ENCODE results near the gene PXMP4. TPM values are rescaled to one million over a fixed set of nuclear protein-coding genes. Genes with fewer than 3 reads are reported as not detected.

PXMP4 gene
- total and polyA plus RNA-seq, 7 donors = 4.5 to 8.2 (median 6.6) TPM

DNA sequence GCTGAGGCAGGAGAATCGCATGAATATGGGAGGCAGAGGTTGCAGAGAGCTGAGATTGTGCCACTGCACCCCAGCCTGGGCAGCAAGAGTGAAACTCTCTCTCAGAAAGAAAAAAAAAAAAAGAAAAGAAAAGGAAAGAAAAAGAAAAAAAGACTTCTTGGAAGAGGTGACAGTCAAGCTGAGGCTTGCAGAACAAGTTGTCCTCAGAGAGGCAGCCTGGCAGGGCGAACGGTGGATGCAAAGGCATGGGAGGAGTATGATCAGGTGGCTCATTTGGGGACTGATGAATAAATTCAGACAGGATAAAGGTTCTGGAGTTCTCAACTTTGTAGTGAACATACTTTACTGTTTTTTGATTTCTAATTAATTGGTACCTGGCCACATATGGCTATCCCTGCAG, 24.1 kb upstream of the PXMP4 start:
- H3K27me3 ChIP-seq = no peaks in the 10 kb centered on the region
- 71 to 85% methylated on average over 3 of the region's 3 CpGs for WGBS, 2 donors
- intact Hi-C loops (cut with DNase I) = no loop called here
- no peak overlapping the region for H3K27ac ChIP-seq
- no peak for DNase-seq
- TF ChIP-seq POLR2AphosphoS5 (IDR thresholded peaks at IDR 0.05) = no peak
- TF ChIP-seq, protein P1, sequence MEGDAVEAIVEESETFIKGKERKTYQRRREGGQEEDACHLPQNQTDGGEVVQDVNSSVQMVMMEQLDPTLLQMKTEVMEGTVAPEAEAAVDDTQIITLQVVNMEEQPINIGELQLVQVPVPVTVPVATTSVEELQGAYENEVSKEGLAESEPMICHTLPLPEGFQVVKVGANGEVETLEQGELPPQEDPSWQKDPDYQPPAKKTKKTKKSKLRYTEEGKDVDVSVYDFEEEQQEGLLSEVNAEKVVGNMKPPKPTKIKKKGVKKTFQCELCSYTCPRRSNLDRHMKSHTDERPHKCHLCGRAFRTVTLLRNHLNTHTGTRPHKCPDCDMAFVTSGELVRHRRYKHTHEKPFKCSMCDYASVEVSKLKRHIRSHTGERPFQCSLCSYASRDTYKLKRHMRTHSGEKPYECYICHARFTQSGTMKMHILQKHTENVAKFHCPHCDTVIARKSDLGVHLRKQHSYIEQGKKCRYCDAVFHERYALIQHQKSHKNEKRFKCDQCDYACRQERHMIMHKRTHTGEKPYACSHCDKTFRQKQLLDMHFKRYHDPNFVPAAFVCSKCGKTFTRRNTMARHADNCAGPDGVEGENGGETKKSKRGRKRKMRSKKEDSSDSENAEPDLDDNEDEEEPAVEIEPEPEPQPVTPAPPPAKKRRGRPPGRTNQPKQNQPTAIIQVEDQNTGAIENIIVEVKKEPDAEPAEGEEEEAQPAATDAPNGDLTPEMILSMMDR (IDR thresholded peaks at IDR 0.05) = no peak
- no peak overlapping the region for H3K4me3 ChIP-seq
- peaks cover 0 to 4% (median 0%) of the 10 kb centered on the region in 4 donors for H3K36me3 ChIP-seq
- H3K4me1 ChIP-seq = no peaks in the 10 kb centered on the region
- no peaks in the 10 kb centered on the region for H3K9me3 ChIP-seq

DNA sequence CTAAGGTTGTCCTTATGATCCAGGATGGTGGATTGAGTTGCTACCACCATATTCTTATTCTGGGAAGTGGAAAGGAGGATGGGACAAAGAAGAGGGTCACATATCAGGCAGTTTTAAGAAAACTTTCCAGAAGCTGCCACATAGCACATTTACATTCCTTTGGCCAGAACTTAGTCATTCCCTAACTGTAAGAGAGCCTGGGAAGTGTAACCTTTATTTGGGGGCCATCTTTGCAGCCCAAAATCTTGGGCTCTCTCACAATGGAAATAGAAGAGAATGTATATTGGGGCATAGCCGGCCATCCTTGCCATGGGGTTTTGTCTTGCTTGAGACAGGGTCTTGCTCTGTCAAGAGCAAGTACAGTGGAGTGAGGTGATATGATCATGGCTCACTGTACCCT, 20.1 kb upstream of the PXMP4 start:
- Histone ChIP-seq H3K36me3 (no peaks in the 10 kb centered on the region), H3K27ac (no peak overlapping the region), H3K27me3 (no peaks in the 10 kb centered on the region), H3K9me3 (peaks cover 5 to 15% (median 7%) of the 10 kb centered on the region in 4 donors), H3K4me1 (no peaks in the 10 kb centered on the region), H3K4me3 (no peak overlapping the region)
- TF ChIP-seq POLR2A (IDR thresholded peaks at IDR 0.05) (no peak), EP300 (IDR thresholded peaks at IDR 0.05) (no peak), POLR2AphosphoS5 (IDR thresholded peaks at IDR 0.05) (no peak)
- TF ChIP-seq, protein P1 (IDR thresholded peaks at IDR 0.05) = no peak
- no peak for DNase-seq
- intact Hi-C loops (cut with DNase I) = no loop called here
- 100% methylated on average over 1 of the region's 1 CpG for WGBS, 2 donors

DNA sequence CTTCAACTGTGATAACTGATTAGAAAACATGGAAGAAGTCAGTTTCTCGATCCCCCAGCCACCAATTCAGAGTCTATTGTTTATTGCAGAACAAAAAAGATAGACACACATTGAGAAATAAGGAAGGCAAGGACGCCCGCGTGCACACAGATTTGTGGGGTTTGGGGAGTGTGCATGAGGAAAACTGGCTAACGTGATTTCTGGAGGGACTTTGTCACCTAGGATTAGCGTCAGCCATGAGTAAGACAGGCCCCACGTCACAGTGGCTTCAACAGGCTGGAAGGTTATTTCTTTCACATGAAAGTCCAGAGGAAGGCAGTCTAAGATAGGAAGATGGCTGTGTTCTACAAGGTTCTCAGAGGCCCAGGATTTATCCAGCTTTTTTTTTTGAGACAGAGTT, 19.4 kb upstream of the PXMP4 start:
- no peak for TF ChIP-seq POLR2AphosphoS5 (IDR thresholded peaks at IDR 0.05)
- TF ChIP-seq EP300 (IDR thresholded peaks at IDR 0.05) = no peak
- no peak for TF ChIP-seq POLR2A (IDR thresholded peaks at IDR 0.05)
- TF ChIP-seq, protein P1 (IDR thresholded peaks at IDR 0.05) = no peak
- DNase-seq = no peak
- whole genome bisulfite sequencing, 2 donors = 92 to 93% methylated on average over 7 of the region's 7 CpGs
- no peaks in the 10 kb centered on the region for H3K4me1 ChIP-seq
- H3K27me3 ChIP-seq = no peaks in the 10 kb centered on the region
- no peak overlapping the region for H3K4me3 ChIP-seq
- H3K9me3 ChIP-seq = peaks cover 5 to 15% (median 7%) of the 10 kb centered on the region in 4 donors
- intact Hi-C loops (cut with DNase I) = loop anchor here (10.0 kb wide), 1 partner anchor 295 kb away; the partner anchor contains the start of gene SNTA1
- H3K27ac ChIP-seq = no peak overlapping the region
- H3K36me3 ChIP-seq = no peaks in the 10 kb centered on the region

DNA sequence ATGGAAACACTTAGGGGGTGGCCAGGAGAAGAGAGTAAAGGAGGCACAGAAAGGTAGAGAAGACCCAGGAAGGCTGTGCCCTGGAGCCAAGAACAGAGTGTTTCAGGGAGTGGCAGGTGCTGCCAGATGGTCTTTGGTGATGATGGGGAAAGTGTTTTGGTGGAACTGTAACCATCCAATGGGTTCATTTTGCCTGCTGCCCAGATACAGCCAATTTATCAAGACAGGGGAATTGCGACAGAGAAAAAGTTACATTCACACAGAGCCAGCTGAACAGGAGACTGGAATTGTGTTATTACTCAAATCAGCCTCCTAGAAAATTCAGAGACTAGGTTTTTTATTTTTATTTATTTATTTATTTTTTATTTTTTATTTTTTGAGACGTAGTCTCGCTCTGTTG, 16.9 kb upstream of the PXMP4 start:
- TF ChIP-seq POLR2AphosphoS5 (IDR thresholded peaks at IDR 0.05) (no peak), EP300 (IDR thresholded peaks at IDR 0.05) (no peak), POLR2A (IDR thresholded peaks at IDR 0.05) (no peak)
- TF ChIP-seq, protein P1 (IDR thresholded peaks at IDR 0.05) = no peak
- WGBS, 2 donors = 98 to 99% methylated on average over 3 of the region's 3 CpGs
- DNase-seq = no peak
- Histone ChIP-seq H3K4me3 (no peak overlapping the region), H3K9me3 (peaks cover 5 to 15% (median 7%) of the 10 kb centered on the region in 4 donors), H3K4me1 (peaks cover 0 to 23% (median 20%) of the 10 kb centered on the region in 4 donors), H3K27ac (no peak overlapping the region), H3K36me3 (no peaks in the 10 kb centered on the region), H3K27me3 (no peaks in the 10 kb centered on the region)
- intact Hi-C loops (cut with DNase I) = loop anchor here (10.0 kb wide), 1 partner anchor 292 kb away; the partner anchor contains the start of gene SNTA1

Data from sigmoid colon (tissue), 7 donors.